WTC11 (cell line): ENCODE data around the gene ZNF423.

Experiments
- ATF3 ChIP-seq: sonication (generic); formaldehyde crosslinking; conservative IDR thresholded peaks from 2 replicates; pipeline ENCODE4 v1.8.1; 2022; ENCODE audit warnings: mild to moderate bottlenecking, missing genetic modification reagents
- CBFB ChIP-seq: sonication (generic); formaldehyde crosslinking; IDR thresholded peaks from 2 replicates; pipeline ENCODE4 v1.8.1; 2022; ENCODE audit warnings: mild to moderate bottlenecking, low read depth, missing genetic modification reagents
- CTCF ChIP-seq: fragments of 200-600 bp; IDR thresholded peaks from 2 replicates; pipeline ENCODE4 v1.8.0; 2022; ENCODE audit warnings: antibody characterized with exemption
- ETV6 ChIP-seq: sonication (generic); formaldehyde crosslinking; IDR thresholded peaks from 2 replicates; pipeline ENCODE4 v1.8.1; 2022; ENCODE audit warnings: mild to moderate bottlenecking, missing genetic modification reagents
- HMGXB4 ChIP-seq: sonication (generic); formaldehyde crosslinking; IDR thresholded peaks from 2 replicates; pipeline ENCODE4 v1.8.1; 2023; ENCODE audit warnings: mild to moderate bottlenecking, moderate library complexity, missing genetic modification reagents
- MAX ChIP-seq: sonication (generic); formaldehyde crosslinking; IDR thresholded peaks from 2 replicates; pipeline ENCODE4 v1.8.0; 2022; ENCODE audit warnings: mild to moderate bottlenecking, missing genetic modification reagents
- NFYB ChIP-seq: sonication (generic); formaldehyde crosslinking; conservative IDR thresholded peaks from 2 replicates; pipeline ENCODE4 v1.8.0; 2022; ENCODE audit warnings: low read depth, missing genetic modification reagents
- RELA ChIP-seq: sonication (generic); formaldehyde crosslinking; IDR thresholded peaks from 2 replicates; pipeline ENCODE4 v1.8.1; 2022; ENCODE audit warnings: missing genetic modification reagents, mild to moderate bottlenecking, borderline replicate concordance
- SMAD3 ChIP-seq: sonication (generic); formaldehyde crosslinking; IDR thresholded peaks from 2 replicates; pipeline ENCODE4 v1.8.0; 2022; ENCODE audit warnings: missing genetic modification reagents, mild to moderate bottlenecking, borderline replicate concordance
- TCF7 ChIP-seq: sonication (generic); formaldehyde crosslinking; IDR thresholded peaks from 2 replicates; pipeline ENCODE4 v1.8.0; 2022; ENCODE audit warnings: mild to moderate bottlenecking, low read depth, missing genetic modification reagents, moderate library complexity
- TEAD4 ChIP-seq: sonication (generic); formaldehyde crosslinking; IDR thresholded peaks from 2 replicates; pipeline ENCODE4 v1.8.0; 2022; ENCODE audit warnings: mild to moderate bottlenecking, missing genetic modification reagents
- USF2 ChIP-seq: sonication (generic); formaldehyde crosslinking; IDR thresholded peaks from 2 replicates; pipeline ENCODE4 v1.8.1; 2023; ENCODE audit warnings: mild to moderate bottlenecking, missing genetic modification reagents, moderate library complexity
- ZNF232 ChIP-seq: sonication (generic); formaldehyde crosslinking; IDR thresholded peaks from 2 replicates; pipeline ENCODE4 v1.8.0; 2022; ENCODE audit warnings: mild to moderate bottlenecking, missing genetic modification reagents
- ZNF317 ChIP-seq: sonication (generic); formaldehyde crosslinking; IDR thresholded peaks from 2 replicates; pipeline ENCODE4 v1.8.1; 2023; ENCODE audit warnings: low read depth, mild to moderate bottlenecking, moderate library complexity, missing genetic modification reagents, borderline replicate concordance

- TF ChIP-seq CTCF, result no peak
- TF ChIP-seq TEAD4 (CRISPR knock-in tag), result no peak
- TF ChIP-seq ZNF317 (CRISPR knock-in tag), result no peak
- no peak for TF ChIP-seq ETV6 (CRISPR knock-in tag)
- no peak for TF ChIP-seq MAX (CRISPR knock-in tag)
- TF ChIP-seq USF2 (CRISPR knock-in tag), result no peak
- no peak for TF ChIP-seq SMAD3
- no peak for TF ChIP-seq CBFB
- TF ChIP-seq TCF7 (CRISPR knock-in tag), result no peak
- TF ChIP-seq RELA (CRISPR knock-in tag), result no peak
- TF ChIP-seq NFYB, result no peak
- TF ChIP-seq ZNF232 (CRISPR knock-in tag), result no peak
- TF ChIP-seq ATF3 (CRISPR knock-in tag), result no peak
- no peak for TF ChIP-seq HMGXB4 (CRISPR knock-in tag)
Measured at GRCh38 chr16:49824593-49824992, 31.3 kb downstream of the ZNF423 start.
